Ovary (tissue), 9 donors: ENCODE data around the gene RAD21L1. TPM values are rescaled to one million over a fixed set of nuclear protein-coding genes. Genes with fewer than 3 reads are reported as not detected.

ENCODE experiments used
- DNase-seq, 5 donors: peaks; one replicate each; pipeline ENCODE4 v3.0.0-alpha.2; 2019 to 2020
- H3K27ac ChIP-seq, 2 donors: fragments of 200-600 bp; one replicate each; pipeline versions ENCODE4 v1.5.1 to v1.8.0; 2019 to 2022
- H3K27me3 ChIP-seq: fragments of 200-600 bp; one replicate; pipeline ENCODE4 v1.8.0; 2022
- H3K36me3 ChIP-seq: fragments of 200-600 bp; sonication (generic); one replicate; pipeline ENCODE4 v1.5.1; 2019
- H3K4me1 ChIP-seq: one replicate; pipeline ENCODE4 v1.8.1; 2013; ENCODE audit warnings: mild to moderate bottlenecking, moderate library complexity; ENCODE audit not compliant: insufficient read depth
- H3K4me3 ChIP-seq: fragments of 200-600 bp; sonication (generic); one replicate; pipeline ENCODE4 v1.5.1; 2017
- H3K9me3 ChIP-seq, 2 donors: fragments of 200-600 bp in 1 of 2; sonication (generic) in 1 of 2; one replicate each; pipeline versions ENCODE4 v1.5.1 to v1.8.1; 2013 to 2019; ENCODE audit warnings: mild to moderate bottlenecking in 1 of 2, moderate library complexity in 1 of 2
- EP300 ChIP-seq: sonication (generic); formaldehyde crosslinking; IDR thresholded peaks from one replicate; pipeline ENCODE4 v1.6.1; 2017; ENCODE audit warnings: antibody characterized with exemption
- POLR2A ChIP-seq: fragments of 450-650 bp; IDR thresholded peaks from one replicate; pipeline ENCODE4 v1.6.1; 2017; ENCODE audit warnings: antibody characterized with exemption, mild to moderate bottlenecking, moderate library complexity
- WGBS, 3 donors: extraction: QIAGEN DNeasy Blood & Tissue Kit in 1 of 3; methylation state at CpG; one replicate each; pipeline versions ENCODE4 v1.1.5 to v1.1.7; 2013 to 2017; 5-methylcytosine and 5-hydroxymethylcytosine counted together
- intact Hi-C, 4 donors: fragments of 100-400 bp; cut with DNase I; formaldehyde crosslinking; loops; one replicate each; pipeline versions ENCODE4 v1.11.0 to v1.15.1; 2022 to 2023
- polyA plus RNA-seq, 2 donors: library from polyadenylated mRNA; stranded (reverse); fragments of 200-250 nt in 1 of 2; fragments of 350-450 nt in 1 of 2; fragmentation: Illumina TruSeq in 1 of 2; extraction: RNeasy Lipid Tissue Mini Kit (QIAGEN cat#74804) in 1 of 2; gene quantifications; one replicate each; pipeline ENCODE4 v1.2.3, GENCODE V29; 2013 to 2014
- total RNA-seq, 7 donors: library from RNA; depleted of rRNA in 2 of 7; stranded (reverse); fragments of >200 nt in 2 of 7; fragmentation: NEBNext Ultra II Directional in 3 of 7; extraction: Animal tissue kit (Norgen Biotek cat#: 25700) in 3 of 7; gene quantifications; one replicate each; pipeline versions ENCODE4 v1.1.0 to v1.2.4, GENCODE V29; 2016 to 2023
- TF ChIP-seq, protein P1 (sequence below), 3 donors: fragments of 450-650 bp in 2 of 3; fragments of 200-600 bp in 1 of 3; IDR thresholded peaks; one replicate each; pipeline versions ENCODE4 v1.5.1 to v1.8.0; 2016 to 2022; ENCODE audit warnings: antibody characterized with exemption in 3 of 3, mild to moderate bottlenecking in 1 of 3
- donor health status: DM: no; HTN: no; CAD: no; lungs with moderate emphysema.
- donor health status: DM: no; HTN: no; CAD: no.
- donor health status: Bipolar disorder and iron deficiency.
- donor health status: DM: yes; HTN: yes; CAD: no.
- donor health status: DM: no; HTN: no; CAD: no.
- donor health status: DM: yes; HTN: yes; CAD: no.

RAD21L1 gene
- total and polyA plus RNA-seq, 9 donors: not detected

DNA sequence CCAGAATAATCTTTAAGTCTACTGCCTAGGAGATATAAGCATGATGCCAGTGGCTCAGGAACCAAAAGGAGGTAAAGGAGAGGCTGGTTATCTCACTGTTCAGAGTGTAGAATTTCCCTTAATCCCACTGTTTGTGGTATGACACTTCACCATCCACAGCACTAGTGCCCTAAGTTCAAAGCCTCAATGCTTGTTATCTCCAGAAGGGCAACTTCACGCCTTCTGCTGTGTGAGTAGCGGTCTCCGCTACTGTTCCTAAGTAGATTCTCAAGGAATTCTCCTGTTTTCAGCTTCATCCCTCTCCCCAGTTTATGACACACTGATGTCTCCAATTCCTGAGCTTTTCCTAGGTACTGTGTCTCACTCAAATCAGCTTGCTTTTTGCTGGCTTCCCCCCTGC is 26.6 kb downstream of the RAD21L1 start:
- TF ChIP-seq POLR2A (no peak), EP300 (no peak)
- TF ChIP-seq, protein P1, sequence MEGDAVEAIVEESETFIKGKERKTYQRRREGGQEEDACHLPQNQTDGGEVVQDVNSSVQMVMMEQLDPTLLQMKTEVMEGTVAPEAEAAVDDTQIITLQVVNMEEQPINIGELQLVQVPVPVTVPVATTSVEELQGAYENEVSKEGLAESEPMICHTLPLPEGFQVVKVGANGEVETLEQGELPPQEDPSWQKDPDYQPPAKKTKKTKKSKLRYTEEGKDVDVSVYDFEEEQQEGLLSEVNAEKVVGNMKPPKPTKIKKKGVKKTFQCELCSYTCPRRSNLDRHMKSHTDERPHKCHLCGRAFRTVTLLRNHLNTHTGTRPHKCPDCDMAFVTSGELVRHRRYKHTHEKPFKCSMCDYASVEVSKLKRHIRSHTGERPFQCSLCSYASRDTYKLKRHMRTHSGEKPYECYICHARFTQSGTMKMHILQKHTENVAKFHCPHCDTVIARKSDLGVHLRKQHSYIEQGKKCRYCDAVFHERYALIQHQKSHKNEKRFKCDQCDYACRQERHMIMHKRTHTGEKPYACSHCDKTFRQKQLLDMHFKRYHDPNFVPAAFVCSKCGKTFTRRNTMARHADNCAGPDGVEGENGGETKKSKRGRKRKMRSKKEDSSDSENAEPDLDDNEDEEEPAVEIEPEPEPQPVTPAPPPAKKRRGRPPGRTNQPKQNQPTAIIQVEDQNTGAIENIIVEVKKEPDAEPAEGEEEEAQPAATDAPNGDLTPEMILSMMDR (IDR thresholded peaks at IDR 0.05): no peak
- H3K9me3 ChIP-seq: no peaks in the 10 kb centered on the region
- DNase-seq: no peak
- H3K36me3 ChIP-seq: no peaks in the 10 kb centered on the region
- no peak overlapping the region for H3K27ac ChIP-seq
- WGBS, 3 donors: 53 to 72% (median 63%) methylated on average over 3 of the region's 3 CpGs
- no peaks in the 10 kb centered on the region for H3K27me3 ChIP-seq
- H3K4me1 ChIP-seq: no peaks in the 10 kb centered on the region
- H3K4me3 ChIP-seq: no peak overlapping the region
- intact Hi-C loops: no loop called here

DNA sequence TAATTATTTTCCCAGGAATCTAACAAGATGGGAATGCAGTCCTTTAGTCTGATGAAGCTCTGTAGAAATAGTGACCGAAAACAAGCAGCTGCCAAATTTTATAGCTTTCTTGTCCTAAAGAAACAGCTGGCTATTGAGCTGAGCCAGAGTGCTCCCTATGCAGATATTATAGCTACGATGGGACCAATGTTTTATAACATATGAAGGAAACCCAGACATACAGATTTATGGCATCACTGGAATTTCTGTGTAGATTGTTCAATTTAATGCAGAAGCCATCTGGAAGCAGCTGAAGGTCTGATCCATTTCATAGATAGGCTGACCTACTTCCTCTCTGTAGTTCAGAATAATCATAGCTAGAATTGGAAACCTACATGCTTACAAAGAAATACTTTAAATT is 28.4 kb downstream of the RAD21L1 start:
- intact Hi-C loops: no loop called here
- TF ChIP-seq, protein P1 (IDR thresholded peaks at IDR 0.05): no peak
- TF ChIP-seq POLR2A: no peak
- TF ChIP-seq EP300: no peak
- H3K36me3 ChIP-seq: no peaks in the 10 kb centered on the region
- H3K27ac ChIP-seq: no peak overlapping the region
- H3K27me3 ChIP-seq: no peaks in the 10 kb centered on the region
- 29 to 36% (median 33%) methylated on average over 2 of the region's 2 CpGs for WGBS, 3 donors
- H3K4me3 ChIP-seq: no peak overlapping the region
- H3K9me3 ChIP-seq: no peaks in the 10 kb centered on the region
- no peaks in the 10 kb centered on the region for H3K4me1 ChIP-seq
- DNase-seq: no peak

DNA sequence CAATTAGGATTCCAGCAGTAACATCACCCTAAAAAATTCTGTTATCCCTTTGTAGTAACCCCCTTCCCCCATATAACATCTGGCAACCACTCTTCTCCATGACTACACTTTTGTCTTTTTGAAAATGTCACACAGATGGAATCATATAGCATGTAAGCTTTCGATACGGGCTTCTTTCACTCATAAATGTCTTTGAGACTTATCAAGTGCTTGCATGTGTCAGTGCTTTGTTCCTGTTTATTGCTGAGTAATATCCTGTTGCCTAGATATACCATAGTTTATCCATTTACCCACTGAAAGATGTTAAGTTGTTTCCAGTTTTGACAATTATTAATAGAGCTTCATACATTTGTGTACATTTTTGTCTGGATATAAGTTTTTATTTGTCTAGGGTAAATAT is 29.8 kb downstream of the RAD21L1 start:
- no peaks in the 10 kb centered on the region for H3K27me3 ChIP-seq
- no peaks in the 10 kb centered on the region for H3K4me1 ChIP-seq
- TF ChIP-seq EP300 (no peak), POLR2A (no peak)
- TF ChIP-seq, protein P1 (IDR thresholded peaks at IDR 0.05): no peak
- no peaks in the 10 kb centered on the region for H3K9me3 ChIP-seq
- H3K4me3 ChIP-seq: no peak overlapping the region
- intact Hi-C loops: no loop called here
- H3K36me3 ChIP-seq: no peaks in the 10 kb centered on the region
- 89 to 95% (median 90%) methylated on average over 2 of the region's 2 CpGs for WGBS, 3 donors
- no peak for DNase-seq
- no peak overlapping the region for H3K27ac ChIP-seq

DNA sequence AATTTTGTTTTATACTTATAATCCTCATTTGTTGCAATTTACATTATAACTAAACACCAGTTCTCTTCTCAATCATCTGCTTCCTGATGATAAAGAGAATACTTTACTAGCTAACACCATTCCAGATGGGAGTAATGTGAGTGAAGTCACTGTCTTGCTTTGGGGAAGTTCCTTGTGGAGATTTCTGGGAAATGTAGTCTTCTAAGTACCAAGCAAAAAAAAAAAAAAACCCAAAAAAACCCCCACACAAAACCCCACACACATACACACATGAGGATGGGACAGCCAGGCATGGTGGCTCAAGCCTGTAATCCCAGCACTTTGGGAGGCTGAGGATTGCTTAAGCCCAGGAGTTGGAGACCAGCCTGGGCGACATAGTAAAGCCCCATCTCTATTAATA is 38.0 kb downstream of the RAD21L1 start:
- Histone ChIP-seq H3K27ac (no peak overlapping the region), H3K36me3 (no peaks in the 10 kb centered on the region), H3K4me3 (no peak overlapping the region), H3K4me1 (no peaks in the 10 kb centered on the region), H3K27me3 (no peaks in the 10 kb centered on the region), H3K9me3 (no peaks in the 10 kb centered on the region)
- DNase-seq: no peak
- intact Hi-C loops: no loop called here
- TF ChIP-seq, protein P1 (IDR thresholded peaks at IDR 0.05): no peak
- TF ChIP-seq POLR2A (no peak), EP300 (no peak)
- 62 to 76% (median 69%) methylated on average over 1 of the region's 1 CpG for WGBS, 3 donors

DNA sequence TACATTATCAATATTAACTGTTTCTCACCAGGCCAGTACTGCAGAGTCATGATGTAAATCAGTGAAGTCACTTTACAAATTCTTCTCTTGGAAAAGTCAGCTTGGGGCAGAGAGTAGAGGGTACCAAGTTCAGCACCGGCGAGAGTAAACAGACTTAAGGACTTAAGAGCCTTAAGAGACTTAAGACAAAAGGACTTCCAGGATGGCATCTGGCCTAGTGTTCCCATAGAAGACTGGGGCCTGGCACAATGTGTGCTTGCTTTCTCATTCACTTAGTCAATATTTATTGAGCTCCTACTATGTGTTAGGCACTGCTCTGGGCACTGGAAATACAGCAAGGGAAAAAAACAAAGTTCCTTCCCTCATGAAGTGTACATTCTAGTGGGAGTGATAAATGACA is 38.9 kb downstream of the RAD21L1 start:
- no peaks in the 10 kb centered on the region for H3K4me1 ChIP-seq
- WGBS, 3 donors: 78 to 90% (median 83%) methylated on average over 2 of the region's 2 CpGs
- DNase-seq: no peak
- H3K36me3 ChIP-seq: no peaks in the 10 kb centered on the region
- intact Hi-C loops: no loop called here
- H3K27ac ChIP-seq: no peak overlapping the region
- H3K4me3 ChIP-seq: no peak overlapping the region
- TF ChIP-seq EP300 (no peak), POLR2A (no peak)
- TF ChIP-seq, protein P1 (IDR thresholded peaks at IDR 0.05): no peak
- H3K9me3 ChIP-seq: no peaks in the 10 kb centered on the region
- no peaks in the 10 kb centered on the region for H3K27me3 ChIP-seq
